ENCODE data around the gene AQP1. TPM values are rescaled to one million over a fixed set of nuclear protein-coding genes. Genes with fewer than 3 reads are reported as not detected.

The AQP1 gene
- total RNA-seq, 1 experiment from 2014 or later = 0.49 TPM

GRCh38 chr7:30914596-30914995, 2.9 kb downstream of the AQP1 start:
- Histone ChIP-seq H3K4me1 (ENCODE audit: insufficient read depth, low read length, poor library complexity, severe bottlenecking) (no peaks in the 10 kb centered on the region), H3K4me3 (ENCODE audit: low read depth, low read length, poor library complexity, severe bottlenecking) (no peak overlapping the region), H3K27me3 (replicated peaks; ENCODE audit: insufficient read depth, low read depth, low read length, poor library complexity) (no peaks in the 10 kb centered on the region), H3K9me3 (ENCODE audit: low read depth, low read length, poor library complexity, severe bottlenecking) (no peaks in the 10 kb centered on the region), H3K36me3 (ENCODE audit: insufficient read depth, low read length, poor library complexity, severe bottlenecking) (no peaks in the 10 kb centered on the region), H3K27ac (ENCODE audit: low read depth, low read length, poor library complexity, severe bottlenecking) (no peak overlapping the region)
- intact Hi-C loops (cut with micrococcal nuclease; ENCODE audit: unreplicated experiment) = no loop called here
- ChIA-PET CTCF (no interaction called here), POLR2A (ENCODE audit: low non-redundant PET) (no interaction called here)
- DNase-seq (ENCODE audit: low spot score) = no peak
- no TSS peak for BruUV-seq (replicated peaks)
- TF ChIP-seq CTCF (conservative IDR thresholded peaks at IDR 0.05; ENCODE audit: low read depth, low read length) (no peak), EZH2 (IDR thresholded peaks at IDR 0.05; ENCODE audit: borderline replicate concordance, low read depth, low read length, poor library complexity, severe bottlenecking) (no peak)

- POLR2A ChIA-PET (ENCODE audit: low non-redundant PET) = no interaction called here
- Histone ChIP-seq H3K9me3 (ENCODE audit: low read depth, low read length, poor library complexity, severe bottlenecking) (no peaks in the 10 kb centered on the region), H3K4me3 (ENCODE audit: low read depth, low read length, poor library complexity, severe bottlenecking) (no peak overlapping the region), H3K27me3 (replicated peaks; ENCODE audit: insufficient read depth, low read depth, low read length, poor library complexity) (no peaks in the 10 kb centered on the region), H3K4me1 (ENCODE audit: insufficient read depth, low read length, poor library complexity, severe bottlenecking) (no peaks in the 10 kb centered on the region), H3K36me3 (ENCODE audit: insufficient read depth, low read length, poor library complexity, severe bottlenecking) (no peaks in the 10 kb centered on the region), H3K27ac (ENCODE audit: low read depth, low read length, poor library complexity, severe bottlenecking) (no peak overlapping the region)
- intact Hi-C loops (cut with micrococcal nuclease; ENCODE audit: unreplicated experiment) = no loop called here
- CTCF ChIA-PET = no interaction called here
- no TSS peak for BruUV-seq (replicated peaks)
- no peak for DNase-seq (ENCODE audit: low spot score)
- TF ChIP-seq CTCF (conservative IDR thresholded peaks at IDR 0.05; ENCODE audit: low read depth, low read length) = no peak
- TF ChIP-seq EZH2 (IDR thresholded peaks at IDR 0.05; ENCODE audit: borderline replicate concordance, low read depth, low read length, poor library complexity, severe bottlenecking) = no peak
Observed at GRCh38 chr7:30915005-30915601, 3.5 kb downstream of the AQP1 start.

GRCh38 chr7:30915751-30916150, 4.1 kb downstream of the AQP1 start:
- intact Hi-C loops (cut with micrococcal nuclease; ENCODE audit: unreplicated experiment) = no loop called here
- CTCF ChIA-PET = no interaction called here
- H3K36me3 ChIP-seq (ENCODE audit: insufficient read depth, low read length, poor library complexity, severe bottlenecking) = no peaks in the 10 kb centered on the region
- H3K9me3 ChIP-seq (ENCODE audit: low read depth, low read length, poor library complexity, severe bottlenecking) = no peaks in the 10 kb centered on the region
- H3K27ac ChIP-seq (ENCODE audit: low read depth, low read length, poor library complexity, severe bottlenecking) = no peak overlapping the region
- no peak for TF ChIP-seq CTCF (conservative IDR thresholded peaks at IDR 0.05; ENCODE audit: low read depth, low read length)
- no peak for TF ChIP-seq EZH2 (IDR thresholded peaks at IDR 0.05; ENCODE audit: borderline replicate concordance, low read depth, low read length, poor library complexity, severe bottlenecking)
- no peak for DNase-seq (ENCODE audit: low spot score)
- no peaks in the 10 kb centered on the region for H3K4me1 ChIP-seq (ENCODE audit: insufficient read depth, low read length, poor library complexity, severe bottlenecking)
- no peak overlapping the region for H3K4me3 ChIP-seq (ENCODE audit: low read depth, low read length, poor library complexity, severe bottlenecking)
- POLR2A ChIA-PET (ENCODE audit: low non-redundant PET) = no interaction called here
- BruUV-seq (replicated peaks) = no TSS peak
- no peaks in the 10 kb centered on the region for H3K27me3 ChIP-seq (replicated peaks; ENCODE audit: insufficient read depth, low read depth, low read length, poor library complexity)
